Right cardiac atrium (tissue), 5 donors: Measurements from ENCODE around the gene SMIM20. TPM values are rescaled to one million over a fixed set of nuclear protein-coding genes. Genes with fewer than 3 reads are reported as not detected.
"Not testable (repeated sequence)": the region's sequence is repeated elsewhere in the genome, so short reads cannot be mapped to it uniquely, and the experiment has no call there.

Experiments used
- ATAC-seq, 2 donors: fragments of 200-7000 bp; cut with Tn5 transposase; one replicate each; pipeline versions ENCODE4 v1.8.0 to v1.9.1; 2020; ENCODE audit warnings: moderate library complexity in 2 of 2, mild to moderate bottlenecking in 1 of 2
- DNase-seq, 3 donors: peaks; one replicate each; pipeline ENCODE4 v3.0.0-alpha.2; 2020
- H3K27ac ChIP-seq: one replicate; pipeline ENCODE4 v1.5.1; 2013; ENCODE audit warnings: mild to moderate bottlenecking, low read length, control low read depth, moderate library complexity
- H3K27me3 ChIP-seq: one replicate; pipeline ENCODE4 v1.6.1; 2013; ENCODE audit not compliant: control insufficient read depth, insufficient read depth
- H3K4me1 ChIP-seq: one replicate; pipeline ENCODE4 v1.6.1; 2013; ENCODE audit warnings: low read length; ENCODE audit not compliant: control insufficient read depth, insufficient read depth
- H3K4me3 ChIP-seq: one replicate; pipeline ENCODE4 v1.5.1; 2013; ENCODE audit warnings: low read length, control low read depth
- H3K9me3 ChIP-seq: one replicate; pipeline ENCODE4 v1.6.1; 2013; ENCODE audit warnings: low read length; ENCODE audit not compliant: control insufficient read depth
- WGBS: extraction: QIAGEN DNeasy Blood & Tissue Kit; methylation state at CpG from one replicate; pipeline ENCODE4 v1.1.7; 2013; 5-methylcytosine and 5-hydroxymethylcytosine counted together
- intact Hi-C, 4 donors: fragments of 100-400 bp; cut with DNase I; formaldehyde crosslinking; loops; one replicate each; pipeline versions ENCODE4 v1.11.0 to v1.14.0; 2022 to 2023
- polyA plus RNA-seq: library from polyadenylated mRNA; stranded (reverse); fragments of 200-250 nt; gene quantifications from one replicate; pipeline ENCODE4 v1.2.3, GENCODE V29; 2013
- total RNA-seq, 4 donors: library from RNA; stranded (reverse); fragmentation: NEBNext Ultra II Directional; extraction: Animal tissue kit (Norgen Biotek cat#: 25700); gene quantifications; one replicate each; pipeline ENCODE4 v1.2.1, GENCODE V29; 2021
- donor health status: healthy with polysubstance abuse.
- donor health status: DM: no; HTN: yes; CAD: no.
- donor health status: DM: no; HTN: no; CAD: no.
- donor health status: DM: no; HTN: yes; CAD: no; lungs with severe emphysema.
- donor health status: DM: yes; HTN: yes; CAD: no.

SMIM20 gene
- total and polyA plus RNA-seq, 5 donors, result 28.0 to 47.9 (median 35.5) TPM

DNA sequence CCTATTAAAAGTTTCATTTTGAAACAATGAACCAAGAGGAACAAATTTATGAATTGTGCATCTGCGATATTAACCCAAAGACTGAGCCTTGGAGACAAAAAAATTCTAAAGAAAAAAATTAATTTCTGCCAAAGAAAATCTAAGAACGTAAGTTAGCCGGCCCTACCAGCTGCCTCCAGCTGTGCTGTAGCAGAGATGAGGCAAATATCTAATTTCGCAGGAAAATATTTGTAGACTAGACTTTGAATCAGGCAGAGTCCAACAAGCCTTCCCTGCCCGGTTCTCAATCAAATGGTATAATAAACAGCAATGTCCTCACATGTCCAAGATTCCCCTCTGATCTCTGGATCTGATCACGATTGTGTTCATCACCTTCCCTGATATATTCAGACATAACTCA is 21.2 kb upstream of the SMIM20 start:
- Histone ChIP-seq H3K4me3 (no peak overlapping the region), H3K27ac (no peak overlapping the region), H3K27me3 (no peaks in the 10 kb centered on the region), H3K4me1 (no peaks in the 10 kb centered on the region), H3K9me3 (no peaks in the 10 kb centered on the region)
- intact Hi-C loops, result no loop called here
- WGBS, result 65% methylated on average over 6 of the region's 6 CpGs
- DNase-seq (peak; percentile 26 to 73 (median 55)), ATAC-seq (no peak)

DNA sequence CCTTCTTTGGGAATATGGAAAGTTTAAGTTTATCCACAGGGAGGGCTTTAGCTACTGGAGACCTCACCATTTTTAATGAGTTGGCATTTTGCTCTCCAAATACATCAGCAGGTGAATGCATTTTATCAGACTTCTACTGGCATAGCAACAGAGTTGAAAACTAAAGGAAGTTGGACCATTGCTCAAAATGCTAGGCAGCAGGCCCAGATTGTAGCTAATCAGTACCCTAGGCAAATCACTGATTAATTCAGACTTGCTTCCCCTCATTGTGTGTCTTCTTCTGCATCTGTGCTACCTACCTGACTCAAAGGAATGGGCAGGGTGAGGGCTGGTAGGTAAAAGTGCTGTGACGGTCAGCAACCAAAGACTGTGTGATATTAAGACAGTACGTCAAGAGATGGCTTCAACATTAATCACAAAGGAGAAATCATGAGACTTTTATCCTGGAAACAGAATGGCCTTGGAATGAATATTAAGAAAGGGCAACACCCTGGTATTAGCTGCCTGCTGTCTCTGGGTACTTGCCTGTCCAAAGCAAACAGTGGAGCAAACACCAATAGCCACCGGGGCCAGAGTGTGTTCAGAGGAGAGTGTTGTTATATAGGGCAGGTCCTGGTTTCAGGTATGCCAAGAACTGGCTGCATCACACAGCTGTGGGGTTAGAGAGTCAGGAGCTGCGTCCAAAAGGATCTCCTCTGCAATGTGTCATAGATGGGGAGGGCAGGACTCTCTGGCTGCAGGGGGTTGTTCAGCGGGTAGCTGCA is 17.1 kb upstream of the SMIM20 start:
- Histone ChIP-seq H3K4me3 (no peak overlapping the region), H3K27ac (no peak overlapping the region), H3K9me3 (no peaks in the 10 kb centered on the region), H3K27me3 (no peaks in the 10 kb centered on the region), H3K4me1 (no peaks in the 10 kb centered on the region)
- ATAC-seq (no peak), DNase-seq (no peak)
- intact Hi-C loops, result no loop called here
- 83% methylated on average over 5 of the region's 5 CpGs for WGBS

DNA sequence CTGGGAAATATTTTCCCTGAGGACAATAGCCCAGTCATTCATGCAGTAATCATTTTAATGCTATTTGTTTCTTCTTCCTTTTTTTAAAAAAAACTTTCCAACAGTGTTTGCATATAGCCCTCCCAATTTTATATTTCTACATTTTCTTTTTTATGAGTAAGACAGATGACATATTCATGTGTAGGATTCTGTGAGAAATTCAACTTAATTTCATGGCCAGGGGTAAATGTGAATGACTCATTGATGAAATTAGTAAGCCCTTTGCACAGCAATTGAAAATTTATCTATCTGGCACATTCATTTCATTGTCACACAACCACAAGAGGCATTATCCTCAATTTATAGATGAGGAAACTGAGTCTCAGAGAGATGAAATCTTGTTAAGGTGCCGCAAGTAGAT is 13.7 kb upstream of the SMIM20 start:
- DNase-seq, result no peak
- 83% methylated on average over 1 of the region's 1 CpG for WGBS
- Histone ChIP-seq H3K27ac (no peak overlapping the region), H3K4me1 (no peaks in the 10 kb centered on the region), H3K9me3 (no peaks in the 10 kb centered on the region), H3K4me3 (no peak overlapping the region), H3K27me3 (no peaks in the 10 kb centered on the region)
- intact Hi-C loops, result no loop called here
- no peak for ATAC-seq

DNA sequence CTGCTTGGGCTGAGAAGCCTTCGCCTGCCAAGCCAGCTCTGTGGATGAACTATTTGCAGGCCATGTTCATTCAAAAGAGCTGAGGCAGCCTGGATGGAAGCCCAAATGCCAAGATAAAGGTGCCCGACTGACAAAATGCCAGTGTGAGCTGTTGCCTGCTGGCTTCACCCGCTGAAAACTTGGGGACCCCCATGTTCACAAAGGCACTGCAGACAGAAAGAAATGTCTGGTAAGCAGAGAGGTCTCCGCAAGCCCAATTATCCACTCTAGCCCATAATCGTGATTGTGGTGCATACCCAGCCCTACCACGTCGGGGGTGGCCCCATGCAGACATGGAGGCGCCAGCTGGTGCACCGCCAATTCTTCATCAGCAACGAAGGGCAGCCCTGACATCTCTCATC is 13.0 kb upstream of the SMIM20 start:
- 77% methylated on average over 10 of the region's 10 CpGs for WGBS
- intact Hi-C loops, result no loop called here
- Histone ChIP-seq H3K27ac (no peak overlapping the region), H3K27me3 (no peaks in the 10 kb centered on the region), H3K9me3 (no peaks in the 10 kb centered on the region), H3K4me1 (no peaks in the 10 kb centered on the region), H3K4me3 (no peak overlapping the region)
- peak in 1 of 3 donors; percentile 63 for DNase-seq
- no peak for ATAC-seq

DNA sequence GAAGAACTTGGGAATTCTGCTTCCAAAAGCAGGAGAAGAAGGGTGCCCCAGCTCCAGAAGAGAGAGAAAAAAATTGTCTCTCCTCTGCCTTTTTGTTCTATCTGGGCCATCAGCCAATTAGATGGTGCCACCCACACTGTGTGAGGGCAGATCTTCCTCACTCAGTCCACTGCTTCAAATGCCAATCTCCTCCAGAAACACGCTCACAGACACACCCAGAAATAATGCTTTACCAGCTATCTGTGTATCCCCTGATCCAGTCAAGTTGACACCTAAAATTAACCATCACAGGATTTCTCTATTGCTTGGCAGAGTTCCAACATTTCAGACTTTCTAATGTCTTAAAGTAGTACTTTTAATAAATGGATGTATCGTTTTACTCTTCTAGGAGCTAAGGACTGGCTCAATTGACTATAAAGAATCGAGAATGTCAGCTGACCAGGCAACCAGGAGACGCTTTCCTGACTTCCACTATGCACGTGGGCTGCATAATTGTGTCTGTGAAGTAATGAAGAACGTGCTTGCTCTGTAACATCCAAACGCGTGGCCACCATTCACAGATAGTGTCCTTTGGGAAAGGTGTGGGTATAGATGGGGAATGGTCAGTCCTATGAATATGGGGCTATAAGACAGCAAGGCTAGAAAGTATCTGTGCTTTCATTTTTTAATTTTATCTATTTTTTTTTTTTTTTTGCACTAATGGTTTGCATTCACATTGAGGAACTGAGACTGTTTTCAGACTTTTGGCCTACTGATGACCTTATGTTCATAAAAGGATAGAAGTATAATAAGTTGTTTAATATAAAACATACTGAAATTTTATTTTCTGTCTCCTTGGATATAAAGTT is 9.9 kb upstream of the SMIM20 start:
- ATAC-seq, result peak in 1 of 2 donors; percentile 35
- WGBS, result 70% methylated on average over 8 of the region's 8 CpGs
- no peaks in the 10 kb centered on the region for H3K9me3 ChIP-seq
- H3K27me3 ChIP-seq, result no peaks in the 10 kb centered on the region
- intact Hi-C loops, result no loop called here
- no peak overlapping the region for H3K27ac ChIP-seq
- no peak overlapping the region for H3K4me3 ChIP-seq
- DNase-seq, result no peak
- no peaks in the 10 kb centered on the region for H3K4me1 ChIP-seq

DNA sequence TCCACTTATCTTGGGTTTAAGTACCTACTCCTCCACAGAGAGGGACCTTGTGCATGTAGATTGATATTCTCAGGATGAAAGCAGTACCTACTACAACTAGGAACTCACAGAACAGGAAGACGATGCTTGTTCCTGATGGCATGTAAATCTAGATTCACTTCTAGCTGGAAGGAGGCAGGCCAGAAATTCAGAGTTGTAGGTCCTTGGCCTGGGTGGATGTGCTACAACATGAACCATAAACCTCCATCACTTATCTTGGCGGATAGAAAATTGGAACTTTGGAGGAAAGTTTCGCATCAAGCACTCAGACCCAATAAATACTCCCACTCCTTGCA is 9.3 kb upstream of the SMIM20 start:
- WGBS, result 98% methylated on average over 3 of the region's 3 CpGs
- H3K9me3 ChIP-seq, result no peaks in the 10 kb centered on the region
- no peak overlapping the region for H3K4me3 ChIP-seq
- no peak overlapping the region for H3K27ac ChIP-seq
- no peaks in the 10 kb centered on the region for H3K4me1 ChIP-seq
- ATAC-seq, result no peak
- H3K27me3 ChIP-seq, result no peaks in the 10 kb centered on the region
- intact Hi-C loops, result no loop called here
- DNase-seq, result no peak

DNA sequence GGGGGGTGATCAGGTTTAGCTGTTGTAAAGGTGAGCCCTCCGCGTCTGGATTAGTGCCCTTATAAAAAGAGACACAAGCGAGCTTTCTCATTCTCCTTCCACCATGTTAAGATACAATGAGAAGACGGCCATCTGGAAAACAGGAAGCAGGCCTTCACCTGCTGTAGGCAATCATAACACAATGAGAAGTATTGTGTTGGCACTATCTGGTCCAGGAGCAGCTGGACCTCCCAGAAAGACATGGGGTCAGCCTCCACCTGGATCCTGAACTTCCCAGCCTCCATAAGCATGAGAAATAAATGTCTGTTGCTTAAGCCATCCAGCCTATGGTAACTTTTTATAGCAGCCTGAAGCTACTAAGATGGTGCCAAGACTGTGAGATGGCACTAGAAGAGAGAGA is 8.6 kb upstream of the SMIM20 start:
- Histone ChIP-seq H3K9me3 (no peaks in the 10 kb centered on the region), H3K27ac (no peak overlapping the region), H3K27me3 (no peaks in the 10 kb centered on the region), H3K4me3 (no peak overlapping the region), H3K4me1 (no peaks in the 10 kb centered on the region)
- DNase-seq, result no peak
- intact Hi-C loops, result no loop called here
- no peak for ATAC-seq
- 96% methylated on average over 4 of the region's 4 CpGs for WGBS

DNA sequence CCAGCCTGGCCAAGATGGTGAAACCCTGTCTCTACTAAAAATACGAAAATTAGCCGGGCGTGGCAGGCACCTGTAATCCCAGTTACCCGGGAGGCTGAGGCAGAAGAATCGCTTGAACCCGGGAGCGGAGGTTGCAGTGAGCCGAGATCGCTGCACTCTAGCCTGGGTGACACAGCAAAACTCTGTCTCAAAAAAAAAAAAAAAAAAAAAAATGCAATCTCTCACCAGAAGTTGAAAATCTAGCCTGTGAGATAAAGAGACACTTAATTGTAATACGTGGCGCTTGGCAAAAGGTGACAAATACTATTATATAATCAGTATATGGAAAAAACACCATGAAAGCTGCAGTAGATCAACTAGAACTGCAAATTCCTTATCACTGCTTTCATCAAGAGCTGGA is 7.9 kb upstream of the SMIM20 start:
- H3K4me3 ChIP-seq, H3K27ac ChIP-seq, ATAC-seq, intact Hi-C loops, H3K4me1 ChIP-seq, H3K9me3 ChIP-seq, DNase-seq, H3K27me3 ChIP-seq: not testable (repeated sequence)
- 96% methylated on average over 11 of the region's 11 CpGs for WGBS

DNA sequence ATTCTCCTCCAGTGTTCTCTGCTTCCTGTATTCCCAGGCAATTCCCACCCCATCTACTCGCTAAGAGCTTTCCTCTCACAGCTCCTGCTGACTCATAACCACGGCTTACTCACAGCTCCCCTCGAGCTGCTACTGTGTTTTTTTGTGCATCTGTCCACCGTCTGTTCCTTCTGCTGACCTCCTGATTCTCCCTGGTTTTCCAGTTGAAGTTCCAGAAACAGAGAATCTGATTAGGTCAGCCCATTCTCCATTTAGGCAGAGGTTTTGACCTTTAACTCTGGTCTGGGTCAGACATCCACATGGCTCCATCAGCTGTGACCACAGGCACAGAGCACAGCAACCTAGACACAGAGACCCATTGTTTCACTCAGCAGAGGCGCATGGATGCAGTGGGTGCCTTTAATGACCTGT is 5.5 kb upstream of the SMIM20 start:
- Histone ChIP-seq H3K9me3 (no peaks in the 10 kb centered on the region), H3K27me3 (no peaks in the 10 kb centered on the region), H3K4me3 (no peak overlapping the region), H3K4me1 (peaks cover 2% of the 10 kb centered on the region), H3K27ac (no peak overlapping the region)
- 57% methylated on average over 5 of the region's 5 CpGs for WGBS
- intact Hi-C loops, result no loop called here
- ATAC-seq (no peak), DNase-seq (peak in 1 of 3 donors; percentile 5)

DNA sequence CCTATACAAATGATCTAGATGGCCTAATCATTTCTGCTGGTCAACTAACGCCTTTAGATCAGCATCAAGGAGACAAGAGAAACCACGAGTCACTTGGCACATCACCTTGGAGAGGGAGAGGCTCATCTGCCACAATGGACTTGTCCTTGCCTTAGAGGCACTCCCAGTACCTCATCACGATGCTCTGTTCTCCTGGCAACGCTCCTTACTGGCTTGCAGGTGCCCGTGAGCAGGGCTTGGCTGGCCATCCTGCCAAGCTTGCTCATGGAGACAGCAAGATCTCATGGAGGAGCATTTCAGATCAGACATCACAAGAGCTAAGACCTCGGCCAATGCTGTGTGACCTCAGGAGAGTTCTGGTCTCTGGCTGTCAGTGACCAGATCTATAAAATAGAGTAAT is 2.7 kb upstream of the SMIM20 start:
- DNase-seq, result peak in 1 of 3 donors; percentile 8

DNA sequence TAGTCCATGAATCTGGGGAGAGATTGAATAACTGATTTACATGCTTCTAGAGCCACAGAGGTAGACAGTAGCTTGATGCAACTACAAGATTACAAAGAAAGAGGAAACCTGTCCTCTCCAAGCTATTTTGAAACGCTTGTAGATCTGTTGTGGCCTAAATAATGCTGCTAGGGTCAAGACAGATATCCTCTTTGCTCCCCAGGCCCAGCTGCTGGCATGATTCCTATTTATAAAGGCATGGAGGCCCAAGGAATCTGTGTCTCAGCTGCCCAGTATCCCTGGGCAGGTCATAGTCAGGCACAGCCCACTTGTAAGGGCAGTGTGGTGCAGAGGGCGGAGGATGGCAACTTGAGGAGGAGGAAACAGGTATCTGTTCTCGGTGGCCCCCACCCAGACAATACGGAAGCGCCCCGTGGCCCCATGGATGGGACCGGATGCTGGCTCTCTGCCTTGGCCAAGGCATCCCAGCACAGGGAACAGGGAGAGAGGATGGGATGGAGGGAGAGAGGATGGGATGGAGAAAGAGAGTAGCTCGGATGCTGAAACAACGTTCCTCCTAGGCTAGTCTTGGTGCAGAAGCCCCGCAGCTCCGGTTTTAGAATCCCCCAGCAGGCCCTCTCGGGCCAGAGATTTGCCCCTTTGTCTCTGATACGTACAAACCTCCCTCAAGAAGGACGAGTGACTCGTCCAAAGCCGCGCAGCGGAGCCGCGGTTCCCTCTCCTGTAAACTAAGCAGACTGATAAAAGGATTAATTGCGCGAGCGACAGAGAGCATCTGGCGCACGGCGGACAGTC is 767 bp upstream of the SMIM20 start:
- intact Hi-C loops, result no loop called here
- ATAC-seq (peak; percentile 24 to 28), DNase-seq (peak; percentile 60 to 78 (median 69))
- 6% methylated on average over 26 of the region's 26 CpGs for WGBS
- H3K27ac ChIP-seq, result peak overlapping the region; percentile 65
- no peaks in the 10 kb centered on the region for H3K9me3 ChIP-seq
- H3K4me3 ChIP-seq, result peak overlapping the region; percentile 76
- H3K4me1 ChIP-seq, result peaks cover 4% of the 10 kb centered on the region
- H3K27me3 ChIP-seq, result no peaks in the 10 kb centered on the region

More for the DNA sequence above, 2.7 kb upstream of the SMIM20 start:
- no peak overlapping the region for H3K4me3 ChIP-seq
- intact Hi-C loops, result no loop called here
- 93% methylated on average over 6 of the region's 6 CpGs for WGBS
- no peaks in the 10 kb centered on the region for H3K27me3 ChIP-seq
- no peak for ATAC-seq
- no peaks in the 10 kb centered on the region for H3K9me3 ChIP-seq
- H3K4me1 ChIP-seq, result peaks cover 4% of the 10 kb centered on the region
- no peak overlapping the region for H3K27ac ChIP-seq
